ENCODE measurements around the gene ARNT2. TPM values are rescaled to one million over a fixed set of nuclear protein-coding genes. Genes with fewer than 3 reads are reported as not detected.

ARNT2 gene
- total RNA-seq, 1 donor from 2014 or later = 35.7 TPM

GRCh38 chr15:80591938-80592825, 188.0 kb downstream of the ARNT2 start:
- Mint-ChIP-seq H3K27me3 (ENCODE audit: unreplicated experiment) (no peaks in the 10 kb centered on the region), H3K36me3 (ENCODE audit: unreplicated experiment) (peaks cover 9% of the 10 kb centered on the region), H3K9me3 (ENCODE audit: unreplicated experiment) (peaks cover 7% of the 10 kb centered on the region), H3K4me3 (ENCODE audit: unreplicated experiment) (no peak overlapping the region), H3K4me1 (ENCODE audit: low read depth, unreplicated experiment) (no peaks in the 10 kb centered on the region), H3K27ac (ENCODE audit: unreplicated experiment) (no peak overlapping the region)
- no peak for DNase-seq
- TF ChIP-seq CTCF (IDR thresholded peaks at IDR 0.05; ENCODE audit: partially characterized antibody, unreplicated experiment) = no peak

- TF ChIP-seq CTCF (IDR thresholded peaks at IDR 0.05; ENCODE audit: partially characterized antibody, unreplicated experiment) = no peak
- H3K27me3 Mint-ChIP-seq (ENCODE audit: unreplicated experiment) = no peaks in the 10 kb centered on the region
- peaks cover 10% of the 10 kb centered on the region for H3K36me3 Mint-ChIP-seq (ENCODE audit: unreplicated experiment)
- no peak overlapping the region for H3K4me3 Mint-ChIP-seq (ENCODE audit: unreplicated experiment)
- peaks cover 2% of the 10 kb centered on the region for H3K9me3 Mint-ChIP-seq (ENCODE audit: unreplicated experiment)
- no peak overlapping the region for H3K27ac Mint-ChIP-seq (ENCODE audit: unreplicated experiment)
- DNase-seq = no peak
- no peaks in the 10 kb centered on the region for H3K4me1 Mint-ChIP-seq (ENCODE audit: low read depth, unreplicated experiment)
Measured at GRCh38 chr15:80593486-80594030, 189.4 kb downstream of the ARNT2 start.

- peaks cover 2% of the 10 kb centered on the region for H3K9me3 Mint-ChIP-seq (ENCODE audit: unreplicated experiment)
- H3K36me3 Mint-ChIP-seq (ENCODE audit: unreplicated experiment) = peaks cover 12% of the 10 kb centered on the region
- H3K27ac Mint-ChIP-seq (ENCODE audit: unreplicated experiment) = no peak overlapping the region
- H3K27me3 Mint-ChIP-seq (ENCODE audit: unreplicated experiment) = no peaks in the 10 kb centered on the region
- no peak for TF ChIP-seq CTCF (IDR thresholded peaks at IDR 0.05; ENCODE audit: partially characterized antibody, unreplicated experiment)
- no peak overlapping the region for H3K4me3 Mint-ChIP-seq (ENCODE audit: unreplicated experiment)
- DNase-seq = no peak
- H3K4me1 Mint-ChIP-seq (ENCODE audit: low read depth, unreplicated experiment) = no peaks in the 10 kb centered on the region
Measured at GRCh38 chr15:80594091-80594889, 190.1 kb downstream of the ARNT2 start.

GRCh38 chr15:80595396-80595795, 191.2 kb downstream of the ARNT2 start:
- no peak overlapping the region for H3K4me3 Mint-ChIP-seq (ENCODE audit: unreplicated experiment)

More at GRCh38 chr15:80595396-80595795, 191.2 kb downstream of the ARNT2 start:
- no peaks in the 10 kb centered on the region for H3K27me3 Mint-ChIP-seq (ENCODE audit: unreplicated experiment)
- H3K27ac Mint-ChIP-seq (ENCODE audit: unreplicated experiment) = no peak overlapping the region
- DNase-seq = no peak
- H3K4me1 Mint-ChIP-seq (ENCODE audit: low read depth, unreplicated experiment) = no peaks in the 10 kb centered on the region
- H3K36me3 Mint-ChIP-seq (ENCODE audit: unreplicated experiment) = peaks cover 12% of the 10 kb centered on the region
- peaks cover 2% of the 10 kb centered on the region for H3K9me3 Mint-ChIP-seq (ENCODE audit: unreplicated experiment)
- no peak for TF ChIP-seq CTCF (IDR thresholded peaks at IDR 0.05; ENCODE audit: partially characterized antibody, unreplicated experiment)
